ENCODE data around the gene GIPR.

GRCh38 chr19:45712699-45713067, 44.7 kb downstream of the GIPR start:
- TF ChIP-seq POLR2A (IDR thresholded peaks at IDR 0.05), result no peak
- no peak for TF ChIP-seq CTCF (IDR thresholded peaks at IDR 0.05 in 4 of 5, conservative IDR thresholded peaks at IDR 0.05 in 1 of 5)

Measured in gastrocnemius medialis (tissue), 4 donors.